Heart left ventricle (tissue), 16 donors: Measurements from ENCODE around the gene ARAF. TPM values are rescaled to one million over a fixed set of nuclear protein-coding genes. Genes with fewer than 3 reads are reported as not detected.
A peak's percentile ranks its signal among the peaks of the same experiment; 100 is the strongest.

Experiments
- ATAC-seq, 4 donors: fragments of 200-7000 bp; cut with Tn5 transposase; one replicate each; pipeline ENCODE4 v1.9.1; 2020 to 2022; ENCODE audit warnings: moderate library complexity in 4 of 4, mild to moderate bottlenecking in 3 of 4, moderate number of reproducible peaks in 1 of 4
- DNase-seq, 5 donors: peaks; one replicate each; pipeline ENCODE4 v3.0.0-alpha.2; 2020
- H3K27ac ChIP-seq, 12 donors: fragments of 200-600 bp; sonication (generic) in 4 of 12; one replicate each; pipeline versions ENCODE4 v1.5.0 to v1.8.0; 2016 to 2022; ENCODE audit warnings: mild to moderate bottlenecking in 2 of 12
- H3K27me3 ChIP-seq, 9 donors: fragments of 200-600 bp; sonication (generic) in 2 of 9; one replicate each; pipeline versions ENCODE4 v1.5.1 to v1.8.0; 2016 to 2022; ENCODE audit warnings: mild to moderate bottlenecking in 3 of 9
- H3K36me3 ChIP-seq, 9 donors: fragments of 200-600 bp; sonication (generic) in 2 of 9; one replicate each; pipeline versions ENCODE4 v1.5.0 to v1.8.0; 2018 to 2022; ENCODE audit warnings: mild to moderate bottlenecking in 2 of 9
- H3K4me1 ChIP-seq, 12 donors: fragments of 200-600 bp; sonication (generic) in 4 of 12; one replicate each; pipeline versions ENCODE4 v1.5.0 to v1.8.0; 2016 to 2022; ENCODE audit warnings: mild to moderate bottlenecking in 3 of 12
- H3K4me3 ChIP-seq, 12 donors: fragments of 200-600 bp; sonication (generic) in 4 of 12; one replicate each; pipeline versions ENCODE4 v1.5.0 to v1.8.0; 2017 to 2022; ENCODE audit warnings: mild to moderate bottlenecking in 9 of 12, moderate library complexity in 4 of 12
- H3K9me3 ChIP-seq, 12 donors: fragments of 200-600 bp; sonication (generic) in 4 of 12; one replicate each; pipeline versions ENCODE4 v1.5.0 to v1.8.0; 2016 to 2022; ENCODE audit warnings: mild to moderate bottlenecking in 1 of 12
- CTCF ChIP-seq, 12 donors: fragments of 200-600 bp; sonication (generic) in 4 of 12; IDR thresholded peaks; one replicate each; pipeline versions ENCODE4 v1.5.0 to v1.8.0; 2018 to 2022; ENCODE audit warnings: antibody characterized with exemption in 12 of 12, mild to moderate bottlenecking in 5 of 12
- POLR2A ChIP-seq, 2 donors: fragments of 450-650 bp; IDR thresholded peaks; one replicate each; pipeline ENCODE4 v1.6.1; 2017; ENCODE audit warnings: antibody characterized with exemption in 2 of 2, mild to moderate bottlenecking in 2 of 2, moderate library complexity in 2 of 2
- WGBS, 4 donors: extraction: QIAGEN DNeasy Blood & Tissue Kit in 2 of 4; methylation state at CpG; one replicate each; pipeline versions ENCODE4 v1.1.5 to v1.1.7; 2013 to 2018; 5-methylcytosine and 5-hydroxymethylcytosine counted together
- intact Hi-C, 10 donors: fragments of 100-400 bp; cut with DNase I; formaldehyde crosslinking; loops; one replicate each; pipeline versions ENCODE4 v1.11.1 to v1.14.2; 2022
- polyA plus RNA-seq, 2 donors: library from polyadenylated mRNA; stranded (reverse); fragments of 200-250 nt; gene quantifications; one replicate each; pipeline ENCODE4 v1.2.3, GENCODE V29; 2013
- total RNA-seq, 9 donors: library from RNA; depleted of rRNA in 2 of 9; stranded (reverse); fragments of >200 nt in 2 of 9; fragmentation: NEBNext Ultra II Directional in 3 of 9; extraction: Animal tissue kit (Norgen Biotek cat#: 25700) in 3 of 9; gene quantifications; one replicate each; pipeline versions ENCODE4 v1.1.0 to v1.2.4, GENCODE V29; 2016 to 2023
- donor health status: ischemic (EF 13 %, LVEDD 7.1; RV severe dilation, severe dysfunction).
- donor health status: healthy with polysubstance abuse.
- donor health status: DM: no; HTN: yes; CAD: no.
- donor health status: DM: no; HTN: no; CAD: no.
- donor health status: ischemic (EF 25% LVEDD 6.9; RV normal size, moderate dysfunction).
- donor health status: ischemic (EF 25% LVEDD 5.7; RV mildly dilated, moderate dysfunction).
- donor health status: healthy.
- donor health status: DM: yes; HTN: yes; CAD: no.
- donor health status: ischemic (EF 35%, LVEDD 5.7; RV mildly dilated, moderate dysfunction).
- donor health status: nonischemic (EF 11% LVEDD 7.7; RV severe dilation, severe dysfunction).
- donor health status: DM: yes; HTN: yes; CAD: no.
- donor health status: PGD.
- donor health status: ischemic (EF 29% LVEDD 5.4; RV normal size, mild dysfunction).
- donor health status: nonischemic (EF 23%, LVEDD 6.1; RV moderate dilation, normal function).

Gene ARAF
- total and polyA plus RNA-seq, 11 donors, result 36.3 to 97.6 (median 80.8) TPM

GRCh38 chrX:47570794-47571193, 9.8 kb downstream of the ARAF start:
- ATAC-seq (no peak), DNase-seq (no peak)
- Histone ChIP-seq H3K4me1 (peaks cover 0 to 10% (median 0%) of the 10 kb centered on the region in 12 donors), H3K9me3 (no peaks in the 10 kb centered on the region), H3K27me3 (peaks cover 0 to 6% (median 0%) of the 10 kb centered on the region in 9 donors), H3K36me3 (peaks cover 0 to 59% (median 49%) of the 10 kb centered on the region in 9 donors), H3K4me3 (no peak overlapping the region), H3K27ac (no peak overlapping the region)
- intact Hi-C loops, result no loop called here
- 80 to 90% (median 88%) methylated on average over 8 of the region's 8 CpGs for WGBS, 4 donors
- TF ChIP-seq POLR2A (IDR thresholded peaks at IDR 0.05) (no peak), CTCF (IDR thresholded peaks at IDR 0.05) (no peak)

DNA sequence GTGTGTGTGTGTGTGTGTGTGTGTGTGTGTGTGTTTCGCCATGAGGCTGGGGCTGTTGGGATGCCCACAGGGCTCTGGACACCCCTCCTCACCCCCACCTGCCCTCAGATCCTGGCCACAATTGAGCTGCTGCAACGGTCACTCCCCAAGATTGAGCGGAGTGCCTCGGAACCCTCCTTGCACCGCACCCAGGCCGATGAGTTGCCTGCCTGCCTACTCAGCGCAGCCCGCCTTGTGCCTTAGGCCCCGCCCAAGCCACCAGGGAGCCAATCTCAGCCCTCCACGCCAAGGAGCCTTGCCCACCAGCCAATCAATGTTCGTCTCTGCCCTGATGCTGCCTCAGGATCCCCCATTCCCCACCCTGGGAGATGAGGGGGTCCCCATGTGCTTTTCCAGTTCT, 10.2 kb downstream of the ARAF start:
- Histone ChIP-seq H3K4me3 (no peak overlapping the region), H3K36me3 (peaks cover 0 to 55% (median 46%) of the 10 kb centered on the region in 9 donors), H3K27me3 (peaks cover 0 to 6% (median 0%) of the 10 kb centered on the region in 9 donors), H3K9me3 (no peaks in the 10 kb centered on the region), H3K27ac (no peak overlapping the region), H3K4me1 (peaks cover 0 to 10% (median 0%) of the 10 kb centered on the region in 12 donors)
- intact Hi-C loops, result no loop called here
- no peak for TF ChIP-seq CTCF (IDR thresholded peaks at IDR 0.05)
- TF ChIP-seq POLR2A (IDR thresholded peaks at IDR 0.05), result no peak
- ATAC-seq (no peak), DNase-seq (no peak)
- WGBS, 4 donors, result 83 to 95% (median 90%) methylated on average over 3 to 11 of the region's 11 CpGs

DNA sequence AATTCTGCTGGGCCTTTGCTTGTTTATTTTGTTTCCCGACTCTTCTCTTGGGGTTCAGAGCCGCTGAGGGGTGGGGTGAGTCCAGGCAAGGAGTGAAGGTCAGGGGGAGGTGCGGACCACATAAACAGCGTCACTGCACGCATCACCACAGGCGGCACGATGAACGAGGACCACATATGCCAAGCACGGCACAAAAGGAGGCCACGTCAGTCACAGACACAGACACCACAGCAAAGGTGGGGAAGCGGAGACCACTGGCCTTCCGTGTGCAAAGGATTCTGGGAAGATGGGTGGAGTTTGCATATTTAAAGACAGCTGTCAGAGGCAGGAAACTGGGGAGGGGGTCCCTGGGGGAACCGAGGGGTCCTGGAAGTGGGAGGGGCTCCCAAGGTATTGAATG, 10.9 kb downstream of the ARAF start:
- no peak overlapping the region for H3K4me3 ChIP-seq
- peaks cover 0 to 48% (median 40%) of the 10 kb centered on the region in 9 donors for H3K36me3 ChIP-seq
- DNase-seq, result no peak
- intact Hi-C loops, result no loop called here
- no peak overlapping the region for H3K27ac ChIP-seq
- no peaks in the 10 kb centered on the region for H3K9me3 ChIP-seq
- 80 to 94% (median 91%) methylated on average over 13 of the region's 13 CpGs for WGBS, 4 donors
- H3K27me3 ChIP-seq, result peaks cover 0 to 6% (median 0%) of the 10 kb centered on the region in 9 donors
- TF ChIP-seq POLR2A (IDR thresholded peaks at IDR 0.05) (no peak), CTCF (IDR thresholded peaks at IDR 0.05) (no peak)
- ATAC-seq, result no peak
- peaks cover 0 to 10% (median 0%) of the 10 kb centered on the region in 12 donors for H3K4me1 ChIP-seq

GRCh38 chrX:47572773-47573340, 11.9 kb downstream of the ARAF start:
- 62 to 72% (median 67%) methylated on average over 9 of the region's 9 CpGs for WGBS, 4 donors
- intact Hi-C loops, result no loop called here
- Histone ChIP-seq H3K4me3 (no peak overlapping the region), H3K27ac (peak overlapping the region in 9 of 12 donors; percentile 23 to 89 (median 61)), H3K27me3 (peaks cover 0 to 6% (median 0%) of the 10 kb centered on the region in 9 donors), H3K36me3 (peaks cover 0 to 39% (median 32%) of the 10 kb centered on the region in 9 donors), H3K4me1 (peaks cover 0 to 10% (median 0%) of the 10 kb centered on the region in 12 donors), H3K9me3 (no peaks in the 10 kb centered on the region)
- TF ChIP-seq POLR2A (IDR thresholded peaks at IDR 0.05) (no peak), CTCF (IDR thresholded peaks at IDR 0.05) (no peak)
- ATAC-seq, result no peak
- no peak for DNase-seq
